Esophagus muscularis mucosa (tissue), 4 donors: Measurements from ENCODE around the gene TOMM70. TPM values are rescaled to one million over a fixed set of nuclear protein-coding genes. Genes with fewer than 3 reads are reported as not detected.

Experiments
- DNase-seq: peaks from one replicate; pipeline ENCODE4 v3.0.0-alpha.2; 2017; ENCODE audit errors: extremely low spot score
- H3K27ac ChIP-seq, 4 donors: fragments of 200-600 bp; sonication (generic); replicated peaks in 1 of 4; 1 replicate in 3 of 4; 2 replicates in 1 of 4; pipeline ENCODE4 v1.5.1; 2016 to 2019; ENCODE audit warnings: mild to moderate bottlenecking in 1 of 4
- H3K27me3 ChIP-seq, 4 donors: fragments of 200-600 bp; sonication (generic); one replicate each; pipeline versions ENCODE4 v1.5.1 to v1.6.0; 2016 to 2019
- H3K36me3 ChIP-seq, 4 donors: fragments of 200-600 bp; sonication (generic); one replicate each; pipeline ENCODE4 v1.5.1; 2016 to 2019
- H3K4me1 ChIP-seq, 4 donors: fragments of 200-600 bp; sonication (generic); one replicate each; pipeline ENCODE4 v1.5.1; 2016 to 2019
- H3K4me3 ChIP-seq, 4 donors: fragments of 200-600 bp; sonication (generic); 1 replicate in 2 of 4; 2 replicates in 2 of 4; pipeline ENCODE4 v1.5.1; 2016 to 2019; ENCODE audit warnings: mild to moderate bottlenecking in 4 of 4, moderate library complexity in 1 of 4
- H3K9me3 ChIP-seq, 4 donors: fragments of 200-600 bp; sonication (generic); 1 replicate in 3 of 4; 2 replicates in 1 of 4; pipeline ENCODE4 v1.5.1; 2016 to 2019
- EP300 ChIP-seq: sonication (generic); formaldehyde crosslinking; IDR thresholded peaks from one replicate; pipeline ENCODE4 v1.6.1; 2017; ENCODE audit warnings: antibody characterized with exemption
- POLR2A ChIP-seq: fragments of 450-650 bp; IDR thresholded peaks from one replicate; pipeline ENCODE4 v1.6.1; 2017; ENCODE audit warnings: antibody characterized with exemption, moderate library complexity, mild to moderate bottlenecking, low read depth
- POLR2AphosphoS5 ChIP-seq, 2 donors: sonication (generic); formaldehyde crosslinking; IDR thresholded peaks; one replicate each; pipeline ENCODE4 v1.6.1; 2017; ENCODE audit warnings: antibody characterized with exemption in 2 of 2
- WGBS: methylation state at CpG from one replicate; pipeline ENCODE4 v1.1.5; 2018; 5-methylcytosine and 5-hydroxymethylcytosine counted together
- intact Hi-C: fragments of 100-400 bp; cut with DNase I; formaldehyde crosslinking; loops from one replicate; pipeline ENCODE4 v1.15.1; 2023
- total RNA-seq, 4 donors: library from RNA; depleted of rRNA; stranded (reverse); fragments of >200 nt; gene quantifications; one replicate each; pipeline versions ENCODE4 v1.1.0 to v1.2.1, GENCODE V29; 2016
- TF ChIP-seq, protein P1 (sequence below), 3 experiments: fragments of 200-600 bp in 2 of 3; fragments of 450-650 bp in 1 of 3; sonication (generic) in 2 of 3; IDR thresholded peaks; one replicate each; pipeline ENCODE4 v1.5.1; 2017 to 2019; ENCODE audit warnings: antibody characterized with exemption in 3 of 3, mild to moderate bottlenecking in 2 of 3, moderate library complexity in 1 of 3

Gene TOMM70
- total RNA-seq, 4 donors from 2014 or later, result 43.4 to 50.6 (median 46.4) TPM

DNA sequence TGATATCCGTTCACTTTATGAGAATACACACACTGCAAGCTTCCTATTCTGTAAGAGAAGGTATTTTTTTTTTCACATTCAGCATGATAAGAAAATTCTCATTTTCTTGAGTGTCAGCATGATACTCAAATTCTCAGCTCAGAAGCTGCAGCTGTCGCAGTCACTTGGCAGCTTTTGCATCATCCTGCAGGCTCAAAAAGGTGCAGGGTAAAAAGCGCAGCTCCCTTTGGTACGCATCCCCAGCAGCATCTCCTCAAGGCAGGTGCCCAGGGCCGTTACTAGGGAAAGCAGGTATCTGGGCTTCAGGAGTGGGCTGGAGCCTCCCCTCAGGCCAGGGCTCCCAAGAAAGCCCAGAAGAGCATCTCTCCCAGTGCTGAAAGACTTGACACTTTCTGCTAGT lies 22.7 kb upstream of the TOMM70 start:
- Histone ChIP-seq H3K36me3 (no peaks in the 10 kb centered on the region), H3K4me1 (no peaks in the 10 kb centered on the region), H3K9me3 (no peaks in the 10 kb centered on the region), H3K4me3 (no peak overlapping the region), H3K27ac (no peak overlapping the region), H3K27me3 (no peaks in the 10 kb centered on the region)
- intact Hi-C loops, result no loop called here
- WGBS, result 95% methylated on average over 5 of the region's 5 CpGs
- TF ChIP-seq POLR2AphosphoS5 (IDR thresholded peaks at IDR 0.05) (no peak), EP300 (no peak)
- TF ChIP-seq, protein P1, sequence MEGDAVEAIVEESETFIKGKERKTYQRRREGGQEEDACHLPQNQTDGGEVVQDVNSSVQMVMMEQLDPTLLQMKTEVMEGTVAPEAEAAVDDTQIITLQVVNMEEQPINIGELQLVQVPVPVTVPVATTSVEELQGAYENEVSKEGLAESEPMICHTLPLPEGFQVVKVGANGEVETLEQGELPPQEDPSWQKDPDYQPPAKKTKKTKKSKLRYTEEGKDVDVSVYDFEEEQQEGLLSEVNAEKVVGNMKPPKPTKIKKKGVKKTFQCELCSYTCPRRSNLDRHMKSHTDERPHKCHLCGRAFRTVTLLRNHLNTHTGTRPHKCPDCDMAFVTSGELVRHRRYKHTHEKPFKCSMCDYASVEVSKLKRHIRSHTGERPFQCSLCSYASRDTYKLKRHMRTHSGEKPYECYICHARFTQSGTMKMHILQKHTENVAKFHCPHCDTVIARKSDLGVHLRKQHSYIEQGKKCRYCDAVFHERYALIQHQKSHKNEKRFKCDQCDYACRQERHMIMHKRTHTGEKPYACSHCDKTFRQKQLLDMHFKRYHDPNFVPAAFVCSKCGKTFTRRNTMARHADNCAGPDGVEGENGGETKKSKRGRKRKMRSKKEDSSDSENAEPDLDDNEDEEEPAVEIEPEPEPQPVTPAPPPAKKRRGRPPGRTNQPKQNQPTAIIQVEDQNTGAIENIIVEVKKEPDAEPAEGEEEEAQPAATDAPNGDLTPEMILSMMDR (IDR thresholded peaks at IDR 0.05), result no peak
- no peak for DNase-seq

DNA sequence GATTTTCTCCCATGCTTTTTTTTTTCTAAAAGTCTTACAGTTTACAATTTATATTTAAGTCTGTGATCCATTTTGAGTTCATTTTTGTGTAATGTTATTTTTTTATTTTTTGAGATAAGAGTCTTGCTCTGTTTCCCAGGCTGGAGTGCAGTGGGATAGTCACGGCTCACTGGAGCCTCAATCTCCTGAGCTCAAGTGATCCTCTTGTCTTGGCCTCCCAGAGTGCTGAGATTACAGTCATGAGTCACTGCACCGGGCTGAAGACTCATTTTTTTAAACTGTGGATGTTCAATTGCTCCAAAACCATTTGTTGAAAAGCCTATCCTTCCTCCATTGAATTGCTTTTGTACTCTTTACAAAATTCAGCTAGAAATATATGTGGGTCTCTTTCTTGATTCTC lies 20.0 kb upstream of the TOMM70 start:
- H3K36me3 ChIP-seq, result no peaks in the 10 kb centered on the region
- TF ChIP-seq POLR2A (no peak), POLR2AphosphoS5 (IDR thresholded peaks at IDR 0.05) (no peak), EP300 (no peak)
- TF ChIP-seq, protein P1 (IDR thresholded peaks at IDR 0.05), result no peak

DNA sequence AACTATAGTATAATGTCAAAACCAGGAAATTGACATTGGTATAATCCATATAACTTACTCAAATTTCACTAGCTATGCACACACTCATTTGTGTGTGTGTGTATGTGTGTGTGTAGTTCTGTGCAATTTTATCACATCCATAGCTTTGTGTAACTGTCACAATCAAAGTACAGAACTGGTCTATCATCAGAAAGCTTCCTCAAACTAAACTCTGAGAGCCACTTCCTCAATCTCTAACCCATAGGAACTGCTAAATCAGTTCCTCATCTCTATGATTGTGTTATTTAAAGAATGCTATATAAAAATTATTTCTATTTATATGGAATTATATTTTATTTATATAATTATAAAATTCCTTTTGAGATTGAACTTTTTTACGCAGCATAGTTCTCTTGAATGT lies 18.5 kb upstream of the TOMM70 start:
- H3K36me3 ChIP-seq, result no peaks in the 10 kb centered on the region
- intact Hi-C loops, result no loop called here
- TF ChIP-seq EP300, result no peak
- DNase-seq, result no peak
- no peaks in the 10 kb centered on the region for H3K9me3 ChIP-seq
- no peak overlapping the region for H3K4me3 ChIP-seq
- no peaks in the 10 kb centered on the region for H3K27me3 ChIP-seq
- 100% methylated on average over 1 of the region's 1 CpG for WGBS
- no peak overlapping the region for H3K27ac ChIP-seq
- no peaks in the 10 kb centered on the region for H3K4me1 ChIP-seq

More for the DNA sequence above, 20.0 kb upstream of the TOMM70 start:
- no peak overlapping the region for H3K27ac ChIP-seq
- H3K4me1 ChIP-seq, result no peaks in the 10 kb centered on the region
- no peaks in the 10 kb centered on the region for H3K9me3 ChIP-seq
- DNase-seq, result no peak
- intact Hi-C loops, result no loop called here
- no peaks in the 10 kb centered on the region for H3K27me3 ChIP-seq
- no peak overlapping the region for H3K4me3 ChIP-seq
- WGBS, result 100% methylated on average over 2 of the region's 2 CpGs

DNA sequence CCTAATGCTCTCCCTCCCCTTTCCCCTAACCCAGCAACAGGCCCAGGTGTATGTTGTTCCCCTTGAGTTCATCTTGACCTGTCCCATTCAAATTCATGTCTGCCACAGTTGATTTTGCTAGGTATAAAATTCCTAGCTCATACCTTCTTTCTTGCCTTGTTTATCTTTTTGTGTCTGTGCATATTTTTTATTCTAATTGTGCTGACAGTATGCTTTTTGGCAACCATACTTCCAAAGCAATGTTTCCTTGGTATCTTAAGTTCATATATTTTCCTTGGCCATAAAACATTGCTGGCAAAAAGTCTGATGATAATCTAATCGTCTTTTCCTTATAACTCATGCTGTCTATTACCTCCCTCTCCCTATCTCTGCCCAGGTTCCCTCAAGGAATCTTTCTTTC lies 16.0 kb upstream of the TOMM70 start:
- Histone ChIP-seq H3K4me3 (no peak overlapping the region), H3K9me3 (no peaks in the 10 kb centered on the region), H3K27me3 (no peaks in the 10 kb centered on the region), H3K36me3 (no peaks in the 10 kb centered on the region), H3K27ac (no peak overlapping the region), H3K4me1 (no peaks in the 10 kb centered on the region)
- WGBS, result 74% methylated on average over 1 of the region's 1 CpG
- TF ChIP-seq EP300, result no peak
- TF ChIP-seq POLR2AphosphoS5 (IDR thresholded peaks at IDR 0.05), result no peak
- intact Hi-C loops, result no loop called here
- DNase-seq, result no peak

DNA sequence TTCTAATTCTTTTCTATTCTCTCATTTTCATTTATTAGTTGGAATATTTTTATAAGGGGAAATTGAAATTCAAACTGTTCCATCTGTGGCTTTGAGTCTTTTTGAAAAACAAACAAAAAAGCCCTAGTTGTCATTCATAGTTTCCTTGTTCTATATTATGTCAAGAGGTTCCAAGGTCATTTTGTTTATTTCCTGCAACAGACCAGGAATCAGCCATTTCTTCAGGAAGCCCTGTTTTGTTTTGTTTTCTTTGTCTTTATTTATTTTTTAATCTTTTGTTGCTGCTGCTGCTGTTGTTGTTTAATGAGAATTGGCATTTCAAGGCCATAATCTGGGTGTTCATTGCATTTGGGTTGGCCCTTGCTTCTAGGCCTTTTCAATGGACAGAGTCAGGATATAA lies 15.3 kb upstream of the TOMM70 start:
- Histone ChIP-seq H3K36me3 (no peaks in the 10 kb centered on the region), H3K4me1 (no peaks in the 10 kb centered on the region), H3K9me3 (peaks cover 0 to 3% (median 0%) of the 10 kb centered on the region in 4 donors), H3K27me3 (no peaks in the 10 kb centered on the region), H3K4me3 (no peak overlapping the region), H3K27ac (no peak overlapping the region)
- intact Hi-C loops, result no loop called here
- TF ChIP-seq POLR2AphosphoS5 (IDR thresholded peaks at IDR 0.05), result no peak
- no peak for TF ChIP-seq EP300
- TF ChIP-seq POLR2A, result no peak
- TF ChIP-seq, protein P1 (IDR thresholded peaks at IDR 0.05), result no peak
- DNase-seq, result no peak

DNA sequence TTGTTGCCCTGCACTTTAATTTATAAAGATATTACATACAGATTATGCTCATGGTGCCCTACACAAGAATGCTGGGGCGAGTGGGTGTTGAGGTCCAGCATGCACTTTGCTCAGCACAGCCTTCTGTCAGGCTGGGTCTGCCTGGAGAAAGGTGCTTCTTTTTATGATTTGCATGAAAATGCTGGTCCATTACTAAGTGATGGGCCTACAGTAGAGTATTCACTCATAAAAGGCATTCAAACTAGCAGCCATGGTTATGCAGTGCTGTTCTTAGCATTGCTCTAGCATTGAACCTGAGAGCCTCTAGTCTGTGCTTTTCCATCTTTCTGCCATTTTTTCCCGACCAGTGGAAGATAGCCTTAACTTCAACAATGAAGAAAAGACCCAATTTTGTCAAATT lies 12.7 kb upstream of the TOMM70 start:
- intact Hi-C loops, result no loop called here
- H3K36me3 ChIP-seq, result no peaks in the 10 kb centered on the region

More for the DNA sequence above, 12.7 kb upstream of the TOMM70 start:
- WGBS, result 88% methylated on average over 2 of the region's 2 CpGs
- Histone ChIP-seq H3K27me3 (no peaks in the 10 kb centered on the region), H3K4me3 (no peak overlapping the region), H3K9me3 (peaks cover 0 to 3% (median 0%) of the 10 kb centered on the region in 4 donors), H3K27ac (no peak overlapping the region), H3K4me1 (no peaks in the 10 kb centered on the region)
- TF ChIP-seq EP300 (no peak), POLR2AphosphoS5 (IDR thresholded peaks at IDR 0.05) (no peak), POLR2A (no peak)
- TF ChIP-seq, protein P1 (IDR thresholded peaks at IDR 0.05), result no peak
- DNase-seq, result no peak
